HUES48 (cell line): ENCODE data around the gene HOXC5.

Source experiments
- H3K27ac ChIP-seq: one replicate; pipeline ENCODE4 v1.7.0; 2013; ENCODE audit warnings: low read depth, low read length, inconsistent platforms
- H3K27me3 ChIP-seq: 2 replicates; pipeline ENCODE4 v1.6.1; 2013; ENCODE audit warnings: mild to moderate bottlenecking, low read length; ENCODE audit not compliant: control insufficient read depth, insufficient read depth
- H3K36me3 ChIP-seq: 2 replicates; pipeline ENCODE4 v1.6.1; 2013; ENCODE audit warnings: low read length; ENCODE audit not compliant: control insufficient read depth, insufficient read depth
- H3K4me1 ChIP-seq: 2 replicates; pipeline ENCODE4 v1.6.1; 2013; ENCODE audit warnings: mild to moderate bottlenecking, low read length; ENCODE audit not compliant: control insufficient read depth, insufficient read depth
- H3K4me3 ChIP-seq: 2 replicates; pipeline ENCODE4 v1.5.1; 2013; ENCODE audit warnings: mild to moderate bottlenecking, low read depth, low read length
- H3K9ac ChIP-seq: 2 replicates; pipeline ENCODE4 v1.6.1; 2013; ENCODE audit warnings: mild to moderate bottlenecking, low read depth, low read length, moderate library complexity
- H3K9me3 ChIP-seq: 2 replicates; pipeline ENCODE4 v1.6.1; 2013; ENCODE audit warnings: low read length; ENCODE audit not compliant: control insufficient read depth, insufficient read depth

The HOXC5 gene

DNA sequence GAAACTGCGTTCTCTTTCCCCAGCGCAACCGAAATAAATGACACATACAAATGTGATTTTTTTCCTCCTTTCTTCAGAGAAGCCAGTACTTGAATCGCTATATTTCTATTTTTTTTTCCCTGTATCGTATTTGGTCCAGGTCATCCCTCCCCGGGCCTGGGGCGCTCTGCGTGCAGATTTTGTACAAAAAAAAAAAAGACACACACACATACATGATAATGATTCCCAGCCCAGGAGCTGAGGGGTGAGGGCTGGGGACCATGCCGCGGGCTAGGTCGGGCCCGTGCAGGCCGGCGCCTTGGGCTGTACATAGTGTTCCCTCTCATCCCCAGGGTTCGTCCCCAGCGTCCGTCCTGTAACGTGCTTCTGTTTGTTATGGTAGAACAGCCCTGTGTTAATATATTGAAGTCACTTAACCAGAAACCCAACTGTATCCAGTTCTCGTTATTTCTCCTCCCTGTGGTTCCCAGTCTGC lies 29.9 kb upstream of the HOXC5 start:
- Histone ChIP-seq H3K27ac (no peak overlapping the region), H3K27me3 (peaks cover 100% of the 10 kb centered on the region), H3K9me3 (no peaks in the 10 kb centered on the region), H3K4me1 (peaks cover 7% of the 10 kb centered on the region; the same call in 1 of the 2 replicates), H3K36me3 (no peaks in the 10 kb centered on the region), H3K9ac (no peak overlapping the region), H3K4me3 (no peak overlapping the region)

DNA sequence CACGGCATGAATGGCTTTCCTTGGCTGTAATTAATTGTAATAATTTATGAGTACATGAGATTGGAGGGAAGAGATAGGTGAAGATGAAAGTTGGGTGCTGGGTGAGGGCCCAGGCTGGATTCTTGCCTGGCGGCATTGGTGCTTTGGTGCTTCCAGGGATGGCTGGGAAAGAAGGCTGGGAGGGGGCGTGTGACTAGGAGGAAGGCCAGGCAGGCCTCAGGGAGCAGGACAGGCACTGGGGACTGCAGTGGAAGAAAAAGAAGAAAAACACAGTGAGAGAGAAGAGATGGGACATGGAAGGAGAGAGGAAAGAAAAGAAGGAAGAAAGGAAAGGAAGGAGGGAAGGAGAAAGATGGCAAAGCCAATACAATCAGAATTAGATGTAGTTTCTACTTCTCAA lies 29.2 kb upstream of the HOXC5 start:
- Histone ChIP-seq H3K4me3 (no peak overlapping the region), H3K36me3 (no peaks in the 10 kb centered on the region), H3K27me3 (peaks cover 100% of the 10 kb centered on the region), H3K9ac (no peak overlapping the region), H3K9me3 (no peaks in the 10 kb centered on the region), H3K27ac (no peak overlapping the region), H3K4me1 (peaks cover 7% of the 10 kb centered on the region; the same call in 1 of the 2 replicates)

DNA sequence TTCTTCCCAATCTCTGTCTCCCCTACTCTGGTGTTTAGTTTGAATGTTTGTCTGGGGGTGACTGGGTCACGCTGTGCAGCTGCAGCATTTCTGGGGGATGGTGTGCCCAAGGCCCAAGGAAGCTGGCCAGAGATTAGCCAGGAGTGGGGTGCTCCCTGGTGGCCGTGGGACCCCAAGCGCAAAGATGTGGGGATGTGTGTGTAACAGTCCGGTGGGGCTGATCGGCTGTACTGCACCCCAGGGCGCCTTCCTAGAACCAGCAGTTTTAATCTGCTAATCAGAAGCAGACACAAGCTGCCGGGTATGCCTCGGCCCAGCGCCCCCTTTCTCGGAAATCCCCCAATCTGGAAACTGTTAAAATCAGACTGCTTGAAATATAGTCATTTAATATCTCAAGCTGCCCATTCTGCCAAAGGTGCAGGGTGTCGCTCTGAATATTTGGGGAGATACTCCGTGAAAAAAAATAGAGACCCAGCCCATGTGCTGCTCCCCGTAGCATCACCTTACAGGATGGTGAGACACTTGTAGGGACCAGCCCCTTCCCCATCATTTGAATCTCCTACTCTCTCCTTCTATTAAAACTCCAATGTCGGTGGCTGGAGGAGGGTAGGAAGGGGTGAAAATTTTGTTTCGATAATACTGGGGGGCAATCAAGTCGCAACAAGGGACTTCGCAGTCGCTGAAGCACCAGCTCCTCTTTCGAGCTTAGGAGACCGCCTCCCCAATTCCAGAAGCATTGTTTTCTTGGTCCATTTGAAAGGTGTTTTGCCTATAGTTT lies 28.6 kb upstream of the HOXC5 start:
- Histone ChIP-seq H3K27me3 (peaks cover 100% of the 10 kb centered on the region), H3K4me1 (peaks cover 7% of the 10 kb centered on the region; the same call in 1 of the 2 replicates), H3K27ac (no peak overlapping the region)

GRCh38 chr12:54004841-54005530 lies 27.9 kb upstream of the HOXC5 start:
- Histone ChIP-seq H3K9me3 (no peaks in the 10 kb centered on the region), H3K4me1 (0 out of 2 replicates have a peak, but pooled peaks cover 3% of the 10 kb centered on the region), H3K4me3 (no peak overlapping the region), H3K36me3 (no peaks in the 10 kb centered on the region), H3K27me3 (peaks cover 100% of the 10 kb centered on the region), H3K27ac (no peak overlapping the region), H3K9ac (no peak overlapping the region)

More for the DNA sequence above, 28.6 kb upstream of the HOXC5 start:
- Histone ChIP-seq H3K36me3 (no peaks in the 10 kb centered on the region), H3K9me3 (no peaks in the 10 kb centered on the region), H3K9ac (no peak overlapping the region), H3K4me3 (no peak overlapping the region)

DNA sequence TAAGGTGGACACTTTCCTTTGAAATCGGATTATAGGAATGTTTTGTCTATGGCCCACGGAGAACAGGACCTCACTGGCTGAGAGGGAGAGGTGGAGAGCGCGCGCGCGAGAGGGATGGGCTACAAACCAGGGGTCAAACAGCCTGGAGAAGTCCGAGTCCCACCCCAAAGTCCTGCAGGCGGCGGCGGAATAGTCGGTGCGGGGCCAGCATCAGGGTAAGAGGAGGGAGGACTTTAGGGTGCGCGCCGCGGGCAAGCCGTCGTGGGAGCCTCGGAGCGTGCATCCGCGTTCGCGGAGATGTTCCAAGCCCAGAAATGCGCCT lies 27.4 kb upstream of the HOXC5 start:
- peaks cover 100% of the 10 kb centered on the region for H3K27me3 ChIP-seq
- no peak overlapping the region for H3K27ac ChIP-seq
- H3K4me1 ChIP-seq: 0 out of 2 replicates have a peak, but pooled peaks cover 2% of the 10 kb centered on the region
- no peak overlapping the region for H3K4me3 ChIP-seq
- H3K9me3 ChIP-seq: no peaks in the 10 kb centered on the region
- no peaks in the 10 kb centered on the region for H3K36me3 ChIP-seq
- no peak overlapping the region for H3K9ac ChIP-seq

- Histone ChIP-seq H3K4me3 (no peak overlapping the region), H3K27me3 (peaks cover 100% of the 10 kb centered on the region), H3K9ac (no peak overlapping the region), H3K27ac (no peak overlapping the region), H3K36me3 (no peaks in the 10 kb centered on the region), H3K9me3 (no peaks in the 10 kb centered on the region), H3K4me1 (peaks cover 5% of the 10 kb centered on the region; the same call in 1 of the 2 replicates)
These were observed 26.8 kb upstream of the HOXC5 start for GRCh38 chr12:54005853-54006558.

DNA sequence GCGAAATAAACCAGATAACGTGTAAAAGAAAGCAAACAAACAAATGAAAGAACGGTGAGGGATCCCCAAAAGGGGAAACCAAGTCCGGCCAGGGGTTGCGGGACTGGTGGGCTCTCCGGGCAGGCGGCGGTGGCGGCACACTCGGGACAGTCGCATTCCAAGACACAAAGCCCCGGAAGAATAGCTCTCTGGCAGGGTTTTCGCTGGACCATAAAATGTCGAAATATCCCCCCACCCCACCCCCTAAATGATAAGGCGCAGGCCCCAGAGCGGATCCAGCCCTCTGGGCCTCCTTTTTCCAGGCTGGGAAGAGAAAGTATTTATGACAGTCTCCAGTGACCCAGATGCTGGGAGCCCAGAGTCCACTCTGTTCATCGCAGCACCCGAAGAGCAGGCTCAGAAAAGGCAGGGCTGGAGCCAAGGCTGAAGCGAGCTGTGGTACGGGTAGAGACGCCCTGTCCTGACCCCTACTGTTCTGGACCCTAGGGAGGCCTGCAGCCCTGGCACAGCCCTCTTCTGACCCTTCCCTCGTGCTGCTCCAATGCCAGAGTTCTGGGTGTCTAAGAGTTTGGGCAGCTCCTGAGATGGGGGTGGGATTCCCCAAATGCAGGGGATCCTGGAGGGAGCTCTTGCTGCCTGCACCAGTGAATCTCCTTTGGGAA lies 26.2 kb upstream of the HOXC5 start:
- Histone ChIP-seq H3K36me3 (no peaks in the 10 kb centered on the region), H3K4me3 (no peak overlapping the region), H3K27me3 (peaks cover 100% of the 10 kb centered on the region), H3K27ac (no peak overlapping the region), H3K9me3 (no peaks in the 10 kb centered on the region), H3K4me1 (peaks cover 12% of the 10 kb centered on the region), H3K9ac (no peak overlapping the region)

GRCh38 chr12:54007538-54008259 lies 25.2 kb upstream of the HOXC5 start:
- no peaks in the 10 kb centered on the region for H3K9me3 ChIP-seq
- H3K36me3 ChIP-seq: no peaks in the 10 kb centered on the region
- H3K9ac ChIP-seq: no peak overlapping the region
- peaks cover 100% of the 10 kb centered on the region for H3K27me3 ChIP-seq
- no peak overlapping the region for H3K27ac ChIP-seq
- no peak overlapping the region for H3K4me3 ChIP-seq
- H3K4me1 ChIP-seq: peaks cover 12% of the 10 kb centered on the region

- Histone ChIP-seq H3K4me3 (no peak overlapping the region), H3K4me1 (peaks cover 12% of the 10 kb centered on the region), H3K36me3 (no peaks in the 10 kb centered on the region), H3K27ac (no peak overlapping the region), H3K9ac (no peak overlapping the region), H3K9me3 (no peaks in the 10 kb centered on the region), H3K27me3 (peaks cover 100% of the 10 kb centered on the region)
These were observed 24.6 kb upstream of the HOXC5 start for GRCh38 chr12:54008260-54008552.
